K562 (cell line): ENCODE results near the gene TBC1D1. TPM values are rescaled to one million over a fixed set of nuclear protein-coding genes. Genes with fewer than 3 reads are reported as not detected.

Experiments used
- COPS2 ChIP-seq: fragments of 450-650 bp; conservative IDR thresholded peaks from 2 replicates; pipeline ENCODE4 v1.6.1; 2016; ENCODE audit warnings: mild to moderate bottlenecking, moderate library complexity
- KLF1 ChIP-seq: fragments of 450-650 bp; IDR thresholded peaks from 2 replicates; pipeline ENCODE4 v1.6.1; 2016; ENCODE audit warnings: missing genetic modification characterization, missing compliant biosample characterization
- MAZ ChIP-seq, 2 experiments: fragments of 450-650 bp in 1 of 2; sonication (generic) in 1 of 2; formaldehyde crosslinking; IDR thresholded peaks in 1 of 2; conservative IDR thresholded peaks in 1 of 2; 2 replicates each; pipeline versions ENCODE4 v1.4.0 to v1.5.0; 2020; ENCODE audit warnings: mild to moderate bottlenecking in 1 of 2, missing genetic modification reagents in 1 of 2
- MECOM ChIP-seq: fragments of 250-450 bp; sonication (Bioruptor Pico); IDR thresholded peaks from 2 replicates; pipeline ENCODE4 v1.8.0; 2022; ENCODE audit warnings: inconsistent platforms
- MYBL2 ChIP-seq, 2 experiments: fragments of 450-650 bp in 1 of 2; sonication (generic) in 1 of 2; formaldehyde crosslinking in 1 of 2; IDR thresholded peaks; 2 replicates each; pipeline versions ENCODE4 v1.6.1 to v1.8.1; 2017 to 2022; ENCODE audit warnings: borderline replicate concordance in 1 of 2, inconsistent platforms in 1 of 2, low read depth in 1 of 2, mild to moderate bottlenecking in 1 of 2, missing genetic modification reagents in 1 of 2, moderate library complexity in 1 of 2
- NELFE ChIP-seq: IDR thresholded peaks from 2 replicates; pipeline ENCODE4 v1.6.1; 2011; ENCODE audit warnings: mild to moderate bottlenecking; ENCODE audit not compliant: insufficient read depth, insufficient read length
- NFATC3 ChIP-seq: fragments of 450-650 bp; IDR thresholded peaks from 2 replicates; pipeline ENCODE4 v1.6.1; 2017; ENCODE audit warnings: mild to moderate bottlenecking
- NRF1 ChIP-seq, 2 experiments: fragments of 450-650 bp; IDR thresholded peaks in 1 of 2; conservative IDR thresholded peaks in 1 of 2; 2 replicates each; pipeline ENCODE4 v1.6.1; 2014; ENCODE audit warnings: mild to moderate bottlenecking in 2 of 2
- POLR3A ChIP-seq: IDR thresholded peaks from 2 replicates; pipeline ENCODE4 v1.6.1; 2011; ENCODE audit warnings: borderline replicate concordance, mild to moderate bottlenecking, moderate library complexity; ENCODE audit not compliant: insufficient read length, insufficient read depth; ENCODE audit errors: extremely low read depth
- PTTG1 ChIP-seq: fragments of 450-650 bp; IDR thresholded peaks from 2 replicates; pipeline ENCODE4 v1.6.1; 2016; ENCODE audit warnings: low read depth, mild to moderate bottlenecking, missing genetic modification characterization, missing compliant biosample characterization
- STAG1 ChIP-seq: sonication (generic); formaldehyde crosslinking; IDR thresholded peaks from 2 replicates; pipeline ENCODE4 v1.5.0; 2020; ENCODE audit warnings: missing genetic modification reagents, borderline replicate concordance
- TCF15 ChIP-seq: fragments of 250-450 bp; sonication (Bioruptor Pico); IDR thresholded peaks from 2 replicates; pipeline ENCODE4 v1.8.0; 2022; ENCODE audit warnings: moderate library complexity, mild to moderate bottlenecking, inconsistent platforms
- ZBTB11 ChIP-seq, 3 experiments: fragments of 200-800 bp in 1 of 3; fragments of 250-450 bp in 1 of 3; fragments of 450-650 bp in 1 of 3; sonication (Bioruptor Pico) in 1 of 3; sonication (Bioruptor generic) in 1 of 3; formaldehyde crosslinking in 1 of 3; IDR thresholded peaks; 2 replicates each; pipeline versions ENCODE4 v1.6.1 to v1.8.0; 2016 to 2022; ENCODE audit warnings: mild to moderate bottlenecking in 2 of 3, missing genetic modification characterization in 2 of 3, missing compliant biosample characterization in 1 of 3, moderate library complexity in 1 of 3
- ZFP1 ChIP-seq: fragments of 450-650 bp; formaldehyde crosslinking; IDR thresholded peaks from 2 replicates; pipeline ENCODE4 v1.4.0; 2020; ENCODE audit warnings: mild to moderate bottlenecking, mixed read lengths
- ZNF23 ChIP-seq: fragments of 250-450 bp; sonication (Bioruptor Pico); IDR thresholded peaks from 2 replicates; pipeline ENCODE4 v1.4.0; 2020; ENCODE audit warnings: mild to moderate bottlenecking
- ZNF764 ChIP-seq: fragments of 250-450 bp; sonication (Bioruptor Pico); IDR thresholded peaks from 2 replicates; pipeline ENCODE4 v1.4.0; 2020; ENCODE audit warnings: low read depth, mild to moderate bottlenecking, moderate library complexity
- polyA plus RNA-seq, 8 experiments: library from polyadenylated mRNA; depleted of rRNA in 4 of 8; stranded (reverse) in 5 of 8; unstranded in 3 of 8; fragments of >200 nt; fragmentation: Nextera tagmentation in 2 of 8; fragmentation: Illumina TruSeq in 1 of 8; extraction: Ambion mirVana in 2 of 8; extraction: Trizol in 1 of 8; gene quantifications; 2 replicates each; pipeline versions ENCODE4 v1.2.1 to v1.2.3, GENCODE V29; 2011 to 2014; ENCODE audit warnings: inconsistent platforms in 1 of 8, missing spikeins in 1 of 8
- total RNA-seq, 7 experiments: library from RNA; depleted of rRNA in 6 of 7; stranded (reverse); fragments of >200 nt in 6 of 7; fragmentation: Illumina TruSeq in 2 of 7; extraction: Trizol in 2 of 7; gene quantifications; 2 replicates each; pipeline versions ENCODE4 v1.2.1 to v1.2.3, GENCODE V29; 2011 to 2021; ENCODE audit warnings: low replicate concordance in 1 of 7
- TF ChIP-seq, protein P1 (sequence below): sonication (generic); formaldehyde crosslinking; IDR thresholded peaks from 2 replicates; pipeline ENCODE4 v1.9.0; 2022; ENCODE audit warnings: mild to moderate bottlenecking, missing genetic modification reagents
- TF ChIP-seq, protein P2 (sequence below): fragments of 250-450 bp; sonication (Bioruptor Pico); IDR thresholded peaks from 2 replicates; pipeline ENCODE4 v1.5.0; 2021; ENCODE audit warnings: mild to moderate bottlenecking, moderate library complexity

The TBC1D1 gene
- total and polyA plus RNA-seq, 9 of the 15 experiments (the other 6 are each of a cell fraction or from before 2014, with no cell fraction given): 0.59 to 14.2 (median 8.8) TPM

DNA sequence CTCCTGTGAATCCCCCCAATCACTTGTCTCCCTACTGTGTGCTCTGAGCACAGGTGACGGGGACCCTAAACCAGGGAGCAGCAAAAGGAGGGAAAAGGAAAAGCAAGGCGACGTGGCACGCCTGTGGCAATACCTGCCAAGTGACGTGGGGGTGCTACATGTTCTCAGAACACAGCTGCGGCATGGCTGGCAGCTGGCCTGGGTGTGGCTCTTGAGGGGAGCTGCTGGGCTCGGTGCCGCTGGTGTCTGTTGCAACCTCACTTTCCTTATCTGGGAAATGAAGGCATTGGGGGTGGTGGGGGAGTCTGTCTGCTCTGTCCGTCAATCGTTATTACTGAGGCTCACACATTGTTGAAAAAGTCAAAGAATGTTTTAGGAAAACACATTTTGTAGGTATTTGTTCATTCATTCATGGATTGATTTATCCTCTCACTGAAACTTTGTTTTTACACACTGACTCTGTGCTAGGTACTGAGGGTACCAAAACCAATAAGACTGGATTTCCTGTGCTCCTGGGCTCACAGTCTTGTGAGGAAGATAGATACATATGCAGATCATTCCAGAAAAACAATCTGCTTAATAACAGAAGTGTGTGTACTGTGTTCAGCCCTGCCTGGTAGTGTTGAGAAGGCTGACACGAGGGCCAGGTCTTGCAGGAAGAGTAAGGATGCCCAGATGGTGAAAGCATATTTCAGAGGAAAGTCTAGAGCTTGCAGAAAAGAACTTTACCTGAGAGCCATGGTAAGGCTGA, 286.9 kb downstream of the TBC1D1 start (continued):
- no peak for TF ChIP-seq MYBL2 (IDR thresholded peaks at IDR 0.05; ENCODE audit: low read depth)
- no peak for TF ChIP-seq MYBL2 (CRISPR knock-in tag; IDR thresholded peaks at IDR 0.05; ENCODE audit: borderline replicate concordance)
- TF ChIP-seq COPS2: no peak
- no peak for TF ChIP-seq STAG1 (CRISPR knock-in tag)
- TF ChIP-seq, protein P1, sequence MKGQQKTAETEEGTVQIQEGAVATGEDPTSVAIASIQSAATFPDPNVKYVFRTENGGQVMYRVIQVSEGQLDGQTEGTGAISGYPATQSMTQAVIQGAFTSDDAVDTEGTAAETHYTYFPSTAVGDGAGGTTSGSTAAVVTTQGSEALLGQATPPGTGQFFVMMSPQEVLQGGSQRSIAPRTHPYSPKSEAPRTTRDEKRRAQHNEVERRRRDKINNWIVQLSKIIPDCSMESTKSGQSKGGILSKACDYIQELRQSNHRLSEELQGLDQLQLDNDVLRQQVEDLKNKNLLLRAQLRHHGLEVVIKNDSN: no peak
- TF ChIP-seq MECOM (CRISPR knock-in tag): no peak
- no peak for TF ChIP-seq ZBTB11 (CRISPR knock-in tag; IDR thresholded peaks at IDR 0.05)
- TF ChIP-seq, protein P2, sequence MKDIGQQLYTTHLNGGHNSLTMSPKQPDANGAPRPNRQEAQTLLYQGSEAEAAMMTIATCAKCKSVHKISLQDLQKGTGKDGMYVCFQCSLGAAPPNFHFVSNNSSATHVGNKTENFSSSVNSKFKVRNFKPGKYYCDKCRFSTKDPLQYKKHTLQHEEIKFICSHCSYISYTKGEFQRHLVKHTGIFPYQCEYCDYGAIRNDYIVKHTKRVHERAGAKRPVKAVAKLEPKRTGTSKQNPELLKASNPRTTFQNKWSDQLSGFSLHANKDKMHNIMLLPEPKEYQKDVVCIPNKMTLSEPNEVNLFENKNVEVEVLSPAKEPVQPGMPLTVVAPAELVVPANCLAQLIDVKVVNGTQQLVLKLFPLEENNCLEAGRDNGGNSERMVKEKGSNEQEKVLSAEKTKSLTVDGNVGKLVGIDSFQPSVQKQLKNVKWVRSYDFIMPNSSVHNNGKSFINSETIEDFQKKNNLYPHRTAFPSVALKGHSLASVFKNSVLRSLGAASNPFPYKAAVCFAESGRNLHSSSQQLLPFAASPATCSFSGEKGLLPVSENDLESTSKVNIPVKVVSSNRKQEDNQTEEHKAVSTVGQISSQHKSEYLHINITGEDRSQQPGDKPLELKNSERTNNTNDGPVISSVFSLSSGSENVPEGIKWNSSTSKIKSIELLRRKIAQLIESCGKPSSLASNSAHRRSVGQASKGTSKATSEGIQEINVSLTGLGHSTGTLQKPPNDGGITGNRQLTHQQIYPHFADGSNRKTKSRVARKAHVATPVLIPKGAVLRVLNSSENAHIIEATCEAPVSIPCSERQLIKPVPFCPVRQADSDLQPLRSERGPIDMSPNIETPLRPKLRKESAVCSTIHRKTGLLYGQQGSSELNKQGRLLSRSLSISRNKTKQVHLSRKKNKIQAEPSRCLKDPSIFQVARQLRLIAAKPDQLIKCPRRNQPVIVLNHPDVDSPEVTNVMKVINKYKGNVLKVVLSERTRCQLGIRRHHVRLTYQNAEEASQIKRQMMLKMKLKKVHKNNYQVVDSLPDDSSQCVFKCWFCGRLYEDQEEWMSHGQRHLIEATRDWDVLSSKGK (CRISPR knock-in tag): no peak
- no peak for TF ChIP-seq ZNF764 (CRISPR knock-in tag)
- no peak for TF ChIP-seq TCF15
- TF ChIP-seq NFATC3: no peak
- TF ChIP-seq PTTG1 (tag): no peak
- TF ChIP-seq ZFP1 (CRISPR knock-in tag): no peak
- no peak for TF ChIP-seq POLR3A
- no peak for TF ChIP-seq ZNF23 (CRISPR knock-in tag)
- TF ChIP-seq MAZ (CRISPR knock-in tag; conservative IDR thresholded peaks at IDR 0.05 in 1 of 2, IDR thresholded peaks at IDR 0.05 in 1 of 2): no peak
- TF ChIP-seq NELFE: no peak
- TF ChIP-seq NRF1 (conservative IDR thresholded peaks at IDR 0.05 in 1 of 2, IDR thresholded peaks at IDR 0.05 in 1 of 2): no peak
- TF ChIP-seq KLF1 (tag): no peak
